GM18499 (cell line): Measurements from ENCODE around the gene RORC.
"Not testable (repeated sequence)": the region's sequence is repeated elsewhere in the genome, so short reads cannot be mapped to it uniquely, and the experiment has no call there.

Experiments
- ATAC-seq: cut with Tn5 transposase; IDR thresholded peaks from one replicate; pipeline ENCODE4 v1.9.1; 2021; ENCODE audit warnings: moderate number of reproducible peaks; ENCODE audit not compliant: insufficient read depth, unreplicated experiment

The RORC gene

GRCh38 chr1:151831605-151832004, at the start of gene RORC:
RORC (minus strand) TSS chr1:151831802; CDS start chr1:151831764, 38 bp downstream.
- no peak for ATAC-seq

- ATAC-seq, result no peak
Measured at GRCh38 chr1:151875419-151876097, 44.0 kb upstream of the RORC start.

- ATAC-seq, result not testable (repeated sequence)
Measured at GRCh38 chr1:151872776-151873175, 41.2 kb upstream of the RORC start.

- no peak for ATAC-seq
Measured at GRCh38 chr1:151871284-151872030, 39.9 kb upstream of the RORC start.

- no peak for ATAC-seq
Measured at GRCh38 chr1:151868486-151868885, 36.9 kb upstream of the RORC start.

- no peak for ATAC-seq
Measured at GRCh38 chr1:151867765-151868411, 36.3 kb upstream of the RORC start.

- ATAC-seq, result no peak
Measured at GRCh38 chr1:151867321-151867720, 35.7 kb upstream of the RORC start.

GRCh38 chr1:151864411-151864810, 32.8 kb upstream of the RORC start:
- ATAC-seq, result no peak

GRCh38 chr1:151862604-151863003, 31.0 kb upstream of the RORC start:
- ATAC-seq, result no peak

- ATAC-seq, result no peak
Measured at GRCh38 chr1:151860504-151861187, 29.0 kb upstream of the RORC start.

- no peak for ATAC-seq
Measured at GRCh38 chr1:151859891-151860293, 28.3 kb upstream of the RORC start.

GRCh38 chr1:151858886-151859665, 27.5 kb upstream of the RORC start:
- no peak for ATAC-seq

- ATAC-seq, result no peak
Measured at GRCh38 chr1:151858030-151858746, 26.6 kb upstream of the RORC start.

GRCh38 chr1:151855933-151856332, 24.3 kb upstream of the RORC start:
- ATAC-seq, result no peak

- ATAC-seq, result not testable (repeated sequence)
Measured at GRCh38 chr1:151855516-151855915, 23.9 kb upstream of the RORC start.

- no peak for ATAC-seq
Measured at GRCh38 chr1:151854658-151855057, 23.1 kb upstream of the RORC start.

GRCh38 chr1:151853411-151853943, 21.9 kb upstream of the RORC start, which contains the start of gene THEM5:
THEM5 (minus strand) TSS chr1:151853712; CDS start chr1:151853565, 147 bp downstream.
- ATAC-seq, result no peak

- ATAC-seq, result no peak
Measured at GRCh38 chr1:151852733-151853132, 21.1 kb upstream of the RORC start.

- ATAC-seq, result no peak
Measured at GRCh38 chr1:151851886-151852285, 20.3 kb upstream of the RORC start.
